Right lobe of liver (tissue), 6 donors: ENCODE data around the gene NETO2. TPM values are rescaled to one million over a fixed set of nuclear protein-coding genes. Genes with fewer than 3 reads are reported as not detected.

Experiments used
- ATAC-seq, 4 donors: fragments of 200-7000 bp; cut with Tn5 transposase; one replicate each; pipeline ENCODE4 v1.9.1; 2020; ENCODE audit warnings: mild to moderate bottlenecking in 4 of 4, moderate library complexity in 4 of 4
- DNase-seq, 3 donors: peaks; one replicate each; pipeline ENCODE4 v3.0.0-alpha.2; 2020
- H3K27ac ChIP-seq, 3 donors: fragments of 200-600 bp; one replicate each; pipeline ENCODE4 v1.8.0; 2022
- H3K27me3 ChIP-seq, 2 donors: fragments of 200-600 bp; one replicate each; pipeline ENCODE4 v1.8.0; 2022
- H3K36me3 ChIP-seq, 4 donors: fragments of 200-600 bp; sonication (generic) in 1 of 4; one replicate each; pipeline versions ENCODE4 v1.5.1 to v1.8.0; 2017 to 2022; ENCODE audit warnings: control low read depth in 1 of 4
- H3K4me1 ChIP-seq, 4 donors: fragments of 200-600 bp; sonication (generic) in 1 of 4; one replicate each; pipeline versions ENCODE4 v1.5.1 to v1.8.0; 2017 to 2022; ENCODE audit warnings: control low read depth in 1 of 4
- H3K4me3 ChIP-seq, 3 donors: fragments of 200-600 bp; one replicate each; pipeline ENCODE4 v1.8.0; 2022
- H3K9me3 ChIP-seq, 4 donors: fragments of 200-600 bp; sonication (generic) in 1 of 4; one replicate each; pipeline versions ENCODE4 v1.5.1 to v1.8.0; 2017 to 2022; ENCODE audit warnings: control low read depth in 1 of 4
- CTCF ChIP-seq, 4 donors: fragments of 200-600 bp in 3 of 4; fragments of 450-650 bp in 1 of 4; IDR thresholded peaks; one replicate each; pipeline versions ENCODE4 v1.5.1 to v1.8.0; 2016 to 2022; ENCODE audit warnings: antibody characterized with exemption in 4 of 4, mild to moderate bottlenecking in 2 of 4
- POLR2A ChIP-seq: fragments of 450-650 bp; IDR thresholded peaks from one replicate; pipeline ENCODE4 v1.6.1; 2017; ENCODE audit warnings: antibody characterized with exemption, mild to moderate bottlenecking
- WGBS: methylation state at CpG from one replicate; pipeline ENCODE4 v1.1.6; 2018; ENCODE audit warnings: low coverage, low lambda C conversion rate; ENCODE audit not compliant: insufficient coverage; ENCODE audit errors: missing lambda C conversion rate; 5-methylcytosine and 5-hydroxymethylcytosine counted together
- intact Hi-C, 2 donors: fragments of 100-400 bp; cut with DNase I; formaldehyde crosslinking; loops; one replicate each; pipeline versions ENCODE4 v1.11.2 to v1.14.1; 2022
- total RNA-seq, 6 experiments: library from RNA; depleted of rRNA in 2 of 6; stranded (reverse); fragments of >200 nt in 2 of 6; fragmentation: NEBNext Ultra II Directional in 3 of 6; extraction: Animal tissue kit (Norgen Biotek cat#: 25700) in 3 of 6; gene quantifications; one replicate each; pipeline versions ENCODE4 v1.1.0 to v1.2.4, GENCODE V29; 2016 to 2023
- donor health status: DM: no; HTN: yes; CAD: no.
- donor health status: DM: no; HTN: no; CAD: no.
- donor health status: DM: no; HTN: no; CAD: no.
- donor health status: DM: no; HTN: yes; CAD: no.
- donor health status: DM: no; HTN: yes; CAD: no.

The NETO2 gene
- total RNA-seq, 6 experiments from 2014 or later = 0.29 to 1.6 (median 0.66) TPM

- H3K4me3 ChIP-seq = no peak overlapping the region
- H3K9me3 ChIP-seq = no peaks in the 10 kb centered on the region
- no peaks in the 10 kb centered on the region for H3K36me3 ChIP-seq
- DNase-seq (no peak), ATAC-seq (peak in 1 of 4 donors; percentile 20)
- TF ChIP-seq CTCF (IDR thresholded peaks at IDR 0.05) (no peak), POLR2A (no peak)
- no peaks in the 10 kb centered on the region for H3K27me3 ChIP-seq
- H3K4me1 ChIP-seq = no peaks in the 10 kb centered on the region
- intact Hi-C loops = no loop called here
- WGBS = 91% methylated on average over 1 of the region's 1 CpG
- no peak overlapping the region for H3K27ac ChIP-seq
Measured at GRCh38 chr16:47069313-47069712, 74.4 kb downstream of the NETO2 start.

GRCh38 chr16:47067203-47067602 lies 76.5 kb downstream of the NETO2 start:
- no peaks in the 10 kb centered on the region for H3K27me3 ChIP-seq
- intact Hi-C loops = no loop called here
- no peak for ATAC-seq
- no peaks in the 10 kb centered on the region for H3K36me3 ChIP-seq
- WGBS = 92% methylated on average over 2 of the region's 5 CpGs
- DNase-seq = no peak
- H3K4me1 ChIP-seq = no peaks in the 10 kb centered on the region
- no peak overlapping the region for H3K27ac ChIP-seq
- TF ChIP-seq POLR2A (no peak), CTCF (IDR thresholded peaks at IDR 0.05) (no peak)
- no peak overlapping the region for H3K4me3 ChIP-seq
- no peaks in the 10 kb centered on the region for H3K9me3 ChIP-seq

GRCh38 chr16:47065766-47066688 lies 77.7 kb downstream of the NETO2 start:
- TF ChIP-seq POLR2A = no peak
- no peak for TF ChIP-seq CTCF (IDR thresholded peaks at IDR 0.05)
- Histone ChIP-seq H3K27me3 (no peaks in the 10 kb centered on the region), H3K4me3 (no peak overlapping the region), H3K36me3 (no peaks in the 10 kb centered on the region), H3K27ac (no peak overlapping the region), H3K4me1 (no peaks in the 10 kb centered on the region), H3K9me3 (no peaks in the 10 kb centered on the region)
- 44% methylated on average over 9 of the region's 13 CpGs for WGBS
- DNase-seq (no peak), ATAC-seq (peak in 1 of 4 donors; percentile 21)
- intact Hi-C loops = no loop called here

GRCh38 chr16:47064775-47065174 lies 79.0 kb downstream of the NETO2 start:
- 75% methylated on average over 3 of the region's 4 CpGs for WGBS
- no peak for ATAC-seq

More at GRCh38 chr16:47064775-47065174, 79.0 kb downstream of the NETO2 start:
- Histone ChIP-seq H3K9me3 (no peaks in the 10 kb centered on the region), H3K36me3 (no peaks in the 10 kb centered on the region), H3K27ac (no peak overlapping the region), H3K4me1 (no peaks in the 10 kb centered on the region), H3K4me3 (no peak overlapping the region), H3K27me3 (no peaks in the 10 kb centered on the region)
- TF ChIP-seq CTCF (IDR thresholded peaks at IDR 0.05) (no peak), POLR2A (no peak)
- intact Hi-C loops = no loop called here
- no peak for DNase-seq
